NB4 (cell line): Measurements from ENCODE around the gene ANAPC1.
"Not testable (repeated sequence)": the region's sequence is repeated elsewhere in the genome, so short reads cannot be mapped to it uniquely, and the experiment has no call there.

Experiments used
- CTCF ChIP-seq: IDR thresholded peaks from one replicate; pipeline ENCODE4 v1.5.1; 2012; ENCODE audit warnings: low read depth, low read length
- POLR2A ChIP-seq: IDR thresholded peaks from 2 replicates; pipeline ENCODE4 v1.6.1; 2011; ENCODE audit warnings: mild to moderate bottlenecking; ENCODE audit not compliant: insufficient read length; ENCODE audit errors: extremely low read depth

GRCh38 chr2:111777155-111777554 lies 106.8 kb downstream of the ANAPC1 start:
- not testable (repeated sequence) for TF ChIP-seq POLR2A, CTCF
